K562 (cell line): ENCODE measurements around the gene EEA1. TPM values are rescaled to one million over a fixed set of nuclear protein-coding genes. Genes with fewer than 3 reads are reported as not detected.

Experiments used
- CREB3 ChIP-seq: fragments of 450-650 bp; conservative IDR thresholded peaks from 2 replicates; pipeline ENCODE4 v1.6.1; 2016; ENCODE audit warnings: missing genetic modification characterization, low read depth, mild to moderate bottlenecking, missing compliant biosample characterization, moderate library complexity
- DEAF1 ChIP-seq: fragments of 450-650 bp; formaldehyde crosslinking; IDR thresholded peaks from 2 replicates; pipeline ENCODE4 v1.4.0; 2020; ENCODE audit warnings: mild to moderate bottlenecking, moderate library complexity
- ELF2 ChIP-seq: fragments of 250-450 bp; sonication (Bioruptor Pico); IDR thresholded peaks from 2 replicates; pipeline ENCODE4 v1.5.0; 2021; ENCODE audit warnings: mild to moderate bottlenecking
- ETS1 ChIP-seq: conservative IDR thresholded peaks from 2 replicates; pipeline ENCODE4 v1.6.1; 2011; ENCODE audit warnings: low read depth, mild to moderate bottlenecking, low read length; ENCODE audit not compliant: control insufficient read depth
- PTRF ChIP-seq: fragments of 450-650 bp; IDR thresholded peaks from 2 replicates; pipeline ENCODE4 v1.6.1; 2016; ENCODE audit warnings: mild to moderate bottlenecking, missing genetic modification characterization, missing compliant biosample characterization
- RB1 ChIP-seq: fragments of 450-650 bp; IDR thresholded peaks from 2 replicates; pipeline ENCODE4 v1.6.1; 2017; ENCODE audit warnings: low read depth, mild to moderate bottlenecking
- RHOXF2B ChIP-seq: fragments of 250-450 bp; sonication (Bioruptor Pico); conservative IDR thresholded peaks from 2 replicates; pipeline ENCODE4 v1.5.1; 2021
- SIRT6 ChIP-seq: IDR thresholded peaks from one replicate; pipeline ENCODE4 v1.6.1; 2012; ENCODE audit warnings: low read depth, mild to moderate bottlenecking, control low read depth, inconsistent platforms, low read length, moderate library complexity
- TRIM24 ChIP-seq, 2 experiments: fragments of 450-650 bp; IDR thresholded peaks; 2 replicates each; pipeline ENCODE4 v1.6.1; 2016
- ZBTB40 ChIP-seq, 2 experiments: fragments of 450-650 bp in 1 of 2; sonication (generic) in 1 of 2; formaldehyde crosslinking in 1 of 2; IDR thresholded peaks; 2 replicates each; pipeline versions ENCODE4 v1.7.1 to v1.9.0; 2016 to 2022; ENCODE audit warnings: inconsistent platforms in 1 of 2, mild to moderate bottlenecking in 1 of 2, missing genetic modification reagents in 1 of 2
- ZBTB7A ChIP-seq: IDR thresholded peaks from 2 replicates; pipeline ENCODE4 v1.6.1; 2011; ENCODE audit warnings: low read depth, mild to moderate bottlenecking, low read length, moderate library complexity, borderline replicate concordance; ENCODE audit not compliant: control insufficient read depth
- polyA plus RNA-seq, 8 experiments: library from polyadenylated mRNA; depleted of rRNA in 4 of 8; stranded (reverse) in 5 of 8; unstranded in 3 of 8; fragments of >200 nt; fragmentation: Nextera tagmentation in 2 of 8; fragmentation: Illumina TruSeq in 1 of 8; extraction: Ambion mirVana in 2 of 8; extraction: Trizol in 1 of 8; gene quantifications; 2 replicates each; pipeline versions ENCODE4 v1.2.1 to v1.2.3, GENCODE V29; 2011 to 2014; ENCODE audit warnings: inconsistent platforms in 1 of 8, missing spikeins in 1 of 8
- total RNA-seq, 7 experiments: library from RNA; depleted of rRNA in 6 of 7; stranded (reverse); fragments of >200 nt in 6 of 7; fragmentation: Illumina TruSeq in 2 of 7; extraction: Trizol in 2 of 7; gene quantifications; 2 replicates each; pipeline versions ENCODE4 v1.2.1 to v1.2.3, GENCODE V29; 2011 to 2021; ENCODE audit warnings: low replicate concordance in 1 of 7

The EEA1 gene
- total and polyA plus RNA-seq, 9 of the 15 experiments (the other 6 are each of a cell fraction or from before 2014, with no cell fraction given) = 3.5 to 17.1 (median 7.5) TPM

- TF ChIP-seq DEAF1 (CRISPR knock-in tag) = no peak
- TF ChIP-seq TRIM24 (IDR thresholded peaks at IDR 0.05) = no peak
- no peak for TF ChIP-seq ZBTB7A
- no peak for TF ChIP-seq CREB3 (tag)
- TF ChIP-seq RHOXF2B (CRISPR knock-in tag) = no peak
- no peak for TF ChIP-seq ETS1
- no peak for TF ChIP-seq SIRT6
- no peak for TF ChIP-seq PTRF
- no peak for TF ChIP-seq ELF2
- TF ChIP-seq ZBTB40 (IDR thresholded peaks at IDR 0.05) = no peak
- no peak for TF ChIP-seq ZBTB40 (CRISPR knock-in tag; IDR thresholded peaks at IDR 0.05)
- TF ChIP-seq RB1 = no peak
These were observed 62.7 kb downstream of the EEA1 start (continued) for GRCh38 chr12:92866418-92866817.
